Loucy (cell line): ENCODE data around the gene STXBP3.

Experiments used
- H2AFZ ChIP-seq: fragments of 200-600 bp; sonication (generic); 2 replicates; pipeline ENCODE4 v1.6.0; 2016; ENCODE audit warnings: antibody characterized with exemption, mild to moderate bottlenecking, low read length, moderate library complexity
- H3F3A ChIP-seq: fragments of 200-600 bp; 2 replicates; pipeline ENCODE4 v1.6.0; 2016; ENCODE audit warnings: antibody characterized with exemption, low read depth, mild to moderate bottlenecking
- H3K27me3 ChIP-seq: fragments of 200-600 bp; sonication (generic); 2 replicates; pipeline ENCODE4 v1.6.1; 2014; ENCODE audit warnings: low read length, mild to moderate bottlenecking; ENCODE audit not compliant: insufficient read depth, poor library complexity, severe bottlenecking
- H3K36me3 ChIP-seq: fragments of 200-600 bp; sonication (generic); 2 replicates; pipeline ENCODE4 v1.6.1; 2016; ENCODE audit warnings: low read length; ENCODE audit not compliant: insufficient read depth
- H3K4me1 ChIP-seq: fragments of 200-600 bp; sonication (generic); 2 replicates; pipeline ENCODE4 v1.5.1; 2014; ENCODE audit warnings: low read length, mild to moderate bottlenecking; ENCODE audit not compliant: insufficient read depth, poor library complexity, severe bottlenecking
- H3K4me2 ChIP-seq: fragments of 200-600 bp; sonication (generic); 2 replicates; pipeline ENCODE4 v1.6.0; 2014; ENCODE audit warnings: antibody characterized with exemption, low read length, low read depth, mild to moderate bottlenecking; ENCODE audit not compliant: poor library complexity, severe bottlenecking
- H3K4me3 ChIP-seq: fragments of 200-600 bp; sonication (generic); 2 replicates; pipeline ENCODE4 v1.5.1; 2014; ENCODE audit warnings: low read length, mild to moderate bottlenecking, mixed read lengths; ENCODE audit not compliant: poor library complexity, severe bottlenecking
- H3K79me2 ChIP-seq: fragments of 200-600 bp; sonication (generic); 2 replicates; pipeline ENCODE4 v1.6.1; 2014; ENCODE audit warnings: low read length; ENCODE audit not compliant: insufficient read depth
- H3K9ac ChIP-seq: fragments of 200-600 bp; sonication (generic); 2 replicates; pipeline ENCODE4 v1.6.0; 2014; ENCODE audit warnings: mild to moderate bottlenecking, low read depth, low read length, moderate library complexity; ENCODE audit not compliant: poor library complexity, severe bottlenecking
- H3K9me2 ChIP-seq: fragments of 200-600 bp; sonication (generic); replicated peaks from 2 replicates; pipeline ENCODE4 v1.6.1; 2016; ENCODE audit warnings: low read depth, low read length, mixed read lengths
- H3K9me3 ChIP-seq: fragments of 200-600 bp; sonication (generic); 2 replicates; pipeline ENCODE4 v1.6.1; 2014; ENCODE audit warnings: mild to moderate bottlenecking, antibody characterized with exemption, low read length, low read depth; ENCODE audit not compliant: insufficient read depth
- H4K20me1 ChIP-seq: fragments of 200-600 bp; sonication (generic); 2 replicates; pipeline ENCODE4 v1.6.0; 2014; ENCODE audit warnings: antibody characterized with exemption, low read length, mild to moderate bottlenecking; ENCODE audit not compliant: insufficient read depth, poor library complexity, severe bottlenecking
- CTCF ChIP-seq: fragments of 200-600 bp; sonication (generic); conservative IDR thresholded peaks from 2 replicates; pipeline ENCODE4 v1.5.1; 2014; ENCODE audit warnings: mild to moderate bottlenecking, antibody characterized with exemption, low read length
- EZH2phosphoT487 ChIP-seq: fragments of 200-600 bp; IDR thresholded peaks from 2 replicates; pipeline ENCODE4 v1.6.1; 2018; ENCODE audit warnings: antibody characterized with exemption, mild to moderate bottlenecking, moderate library complexity, borderline replicate concordance

Gene STXBP3

GRCh38 chr1:108843390-108844137 is 97.1 kb downstream of the STXBP3 start:
- no peaks in the 10 kb centered on the region for H3K27me3 ChIP-seq
- H3F3A ChIP-seq, result no peaks in the 10 kb centered on the region
- H3K36me3 ChIP-seq, result no peaks in the 10 kb centered on the region
- no peaks in the 10 kb centered on the region for H4K20me1 ChIP-seq
- H3K4me2 ChIP-seq, result no peak overlapping the region
- no peaks in the 10 kb centered on the region for H3K79me2 ChIP-seq
- H3K9ac ChIP-seq, result no peak overlapping the region
- H3K4me3 ChIP-seq, result no peak overlapping the region
- no peaks in the 10 kb centered on the region for H3K9me3 ChIP-seq
- TF ChIP-seq CTCF, result no peak
- TF ChIP-seq EZH2phosphoT487, result no peak
- peaks cover 1% of the 10 kb centered on the region for H3K4me1 ChIP-seq
- peak overlapping the region; percentile 59; the same call in 1 of the 2 replicates for H2AFZ ChIP-seq
- no peaks in the 10 kb centered on the region for H3K9me2 ChIP-seq

- Histone ChIP-seq H3K9ac (no peak overlapping the region), H3F3A (no peaks in the 10 kb centered on the region), H3K36me3 (no peaks in the 10 kb centered on the region), H3K4me2 (no peak overlapping the region), H3K27me3 (no peaks in the 10 kb centered on the region), H3K79me2 (no peaks in the 10 kb centered on the region), H3K9me2 (no peaks in the 10 kb centered on the region), H4K20me1 (no peaks in the 10 kb centered on the region), H3K4me1 (peaks cover 5% of the 10 kb centered on the region), H3K4me3 (no peak overlapping the region), H3K9me3 (no peaks in the 10 kb centered on the region), H2AFZ (no peak overlapping the region)
- TF ChIP-seq EZH2phosphoT487 (no peak), CTCF (no peak)
These were observed 99.0 kb downstream of the STXBP3 start for GRCh38 chr1:108845446-108845845.

GRCh38 chr1:108845991-108846390 is 99.5 kb downstream of the STXBP3 start:
- Histone ChIP-seq H3K4me3 (no peak overlapping the region), H3K9me2 (no peaks in the 10 kb centered on the region), H3K4me1 (peaks cover 7% of the 10 kb centered on the region), H3K9me3 (no peaks in the 10 kb centered on the region), H3K9ac (no peak overlapping the region), H3K79me2 (no peaks in the 10 kb centered on the region), H3F3A (no peaks in the 10 kb centered on the region), H3K36me3 (no peaks in the 10 kb centered on the region), H4K20me1 (no peaks in the 10 kb centered on the region), H2AFZ (no peak overlapping the region), H3K4me2 (no peak overlapping the region), H3K27me3 (no peaks in the 10 kb centered on the region)
- TF ChIP-seq CTCF (no peak), EZH2phosphoT487 (no peak)
